A549 (cell line): ENCODE data around the gene KLHL29. TPM values are rescaled to one million over a fixed set of nuclear protein-coding genes. Genes with fewer than 3 reads are reported as not detected.

Source experiments
- ATAC-seq, 2 experiments: fragments of 200-7000 bp in 1 of 2; fragments of >200 bp in 1 of 2; cut with Nextera tagmentation in 1 of 2; cut with Tn5 transposase in 1 of 2; 3 replicates each; pipeline versions ENCODE4 v1.8.0 to v1.9.1; 2018 to 2020; ENCODE audit warnings: mild to moderate bottlenecking in 1 of 2, moderate library complexity in 1 of 2
- CTCF ChIA-PET: fragments of 300-600 bp; sonication (Branson Sonifier 250); formaldehyde crosslinking; extraction: SDS; loops from one replicate; lab custom pipeline; 2021; ENCODE audit warnings: antibody characterized with exemption, inconsistent platforms; lab: Yijun Ruan, JAX
- POLR2A ChIA-PET: fragments of 350-600 bp; formaldehyde crosslinking; extraction: SDS; loops from one replicate; lab custom pipeline; 2021; ENCODE audit warnings: antibody characterized with exemption, inconsistent platforms; lab: Yijun Ruan, JAX
- DNase-seq, 2 experiments: peaks; one replicate each; pipeline versions ENCODE4 v3.0.0 to v3.0.0-alpha.2; 2011 to 2016; ENCODE audit warnings: low read depth in 1 of 2, low spot score in 1 of 2
- FAIRE-seq: peaks from 2 replicates; lab custom pipeline; 2011; peaks lifted over from hg19 to GRCh38; lab: Jason Lieb, UNC
- H3K27ac ChIP-seq, 2 experiments: fragments of >200 bp; sonication (Bioruptor Twin); formaldehyde crosslinking; 3 replicates each; pipeline ENCODE4 v1.5.1; 2016 to 2017
- H3K4me1 ChIP-seq: fragments of >200 bp; sonication (Bioruptor Twin); formaldehyde crosslinking; 3 replicates; pipeline ENCODE4 v1.6.1; 2016
- H3K4me2 ChIP-seq: fragments of >200 bp; sonication (Bioruptor Twin); formaldehyde crosslinking; 3 replicates; pipeline ENCODE4 v1.6.1; 2016
- H3K4me3 ChIP-seq: fragments of >200 bp; sonication (Bioruptor Twin); formaldehyde crosslinking; 3 replicates; pipeline ENCODE4 v1.5.1; 2016
- H3K9me3 ChIP-seq: fragments of >200 bp; sonication (Bioruptor Twin); formaldehyde crosslinking; 3 replicates; pipeline ENCODE4 v1.6.1; 2016
- BHLHE40 ChIP-seq: IDR thresholded peaks from 2 replicates; pipeline ENCODE4 v1.6.1; 2012; ENCODE audit warnings: low read depth, low read length, inconsistent platforms
- EHF ChIP-seq: fragments of 250-450 bp; sonication (Bioruptor Pico); IDR thresholded peaks from 2 replicates; pipeline ENCODE4 v1.5.0; 2020; ENCODE audit warnings: mild to moderate bottlenecking
- EHMT2 ChIP-seq: fragments of 200-600 bp; sonication (generic); IDR thresholded peaks from 2 replicates; pipeline ENCODE4 v1.6.1; 2016; ENCODE audit warnings: antibody characterized with exemption, low read depth, mild to moderate bottlenecking, moderate library complexity
- FOSB ChIP-seq: fragments of 250-450 bp; sonication (Bioruptor Pico); IDR thresholded peaks from 2 replicates; pipeline ENCODE4 v1.5.0; 2020; ENCODE audit warnings: mild to moderate bottlenecking, moderate library complexity
- FOSL2 ChIP-seq, 2 experiments: fragments of 450-650 bp in 1 of 2; fragments of >200 bp in 1 of 2; sonication (Bioruptor Twin) in 1 of 2; formaldehyde crosslinking; IDR thresholded peaks; 2 replicates each; pipeline versions ENCODE4 v1.5.0 to v1.6.1; 2016 to 2020; ENCODE audit warnings: mild to moderate bottlenecking in 1 of 2, moderate library complexity in 1 of 2
- HOXA7 ChIP-seq: fragments of 250-450 bp; sonication (Bioruptor Pico); IDR thresholded peaks from 2 replicates; pipeline ENCODE4 v1.5.0; 2020; ENCODE audit warnings: mild to moderate bottlenecking, moderate library complexity
- JUN ChIP-seq, 2 experiments: fragments of >200 bp; sonication (Bioruptor Twin); formaldehyde crosslinking; IDR thresholded peaks; 2 replicates in 1 of 2; 3 replicates in 1 of 2; pipeline ENCODE4 v1.6.1; 2016 to 2017
- KDM1A ChIP-seq: fragments of 200-600 bp; sonication (generic); IDR thresholded peaks from 2 replicates; pipeline ENCODE4 v1.6.1; 2016; ENCODE audit warnings: low read depth, mild to moderate bottlenecking
- MAZ ChIP-seq: fragments of 150-350 bp; IDR thresholded peaks from 2 replicates; pipeline ENCODE4 v1.6.1; 2014; ENCODE audit warnings: antibody characterized with exemption, low read depth, low read length, borderline replicate concordance
- NPAS2 ChIP-seq: fragments of 250-450 bp; sonication (Bioruptor Pico); IDR thresholded peaks from 2 replicates; pipeline ENCODE4 v1.8.0; 2022; ENCODE audit warnings: mild to moderate bottlenecking, moderate library complexity, borderline replicate concordance
- NR3C1 ChIP-seq: fragments of >200 bp; sonication (Bioruptor Twin); formaldehyde crosslinking; IDR thresholded peaks from 3 replicates; pipeline ENCODE4 v1.6.1; 2017
- PHF8 ChIP-seq: fragments of 200-600 bp; sonication (generic); IDR thresholded peaks from 2 replicates; pipeline ENCODE4 v1.6.1; 2016; ENCODE audit warnings: low read depth, mild to moderate bottlenecking, antibody characterized with exemption, moderate library complexity, borderline replicate concordance
- POLR2A ChIP-seq: IDR thresholded peaks from 2 replicates; pipeline ENCODE4 v1.6.1; 2012; ENCODE audit warnings: mild to moderate bottlenecking, low read length
- RAD21 ChIP-seq, 2 experiments: fragments of >200 bp in 1 of 2; sonication (Bioruptor Twin) in 1 of 2; formaldehyde crosslinking in 1 of 2; IDR thresholded peaks in 1 of 2; conservative IDR thresholded peaks in 1 of 2; 2 replicates in 1 of 2; 3 replicates in 1 of 2; pipeline ENCODE4 v1.6.1; 2012 to 2018; ENCODE audit warnings: inconsistent platforms in 1 of 2
- RARB ChIP-seq: fragments of 250-450 bp; sonication (Bioruptor Pico); IDR thresholded peaks from 2 replicates; pipeline ENCODE4 v1.8.0; 2021; ENCODE audit warnings: mild to moderate bottlenecking, moderate library complexity
- SMC3 ChIP-seq: fragments of >200 bp; sonication (Bioruptor Twin); formaldehyde crosslinking; IDR thresholded peaks from 3 replicates; pipeline ENCODE4 v1.6.1; 2018; ENCODE audit warnings: inconsistent platforms
- ZSCAN20 ChIP-seq: fragments of 250-450 bp; sonication (Bioruptor Pico); IDR thresholded peaks from 2 replicates; pipeline ENCODE4 v1.8.0; 2022; ENCODE audit warnings: mild to moderate bottlenecking, moderate library complexity
- WGBS: methylation state at CpG from one replicate; pipeline ENCODE4 v1.1.6; 2017; ENCODE audit errors: missing lambda C conversion rate; 5-methylcytosine and 5-hydroxymethylcytosine counted together
- polyA plus RNA-seq, 4 experiments: library from polyadenylated mRNA; depleted of rRNA in 3 of 4; stranded (reverse); fragments of >200 nt; fragmentation: RNase III in 1 of 4; extraction: RNeasy Plus Mini Kit Qiagen cat#74134 plus additional on column Dnase treatment in 1 of 4; gene quantifications; 2 replicates in 3 of 4; 3 replicates in 1 of 4; pipeline ENCODE4 v1.2.3, GENCODE V29; 2011 to 2017
- TF ChIP-seq, protein P1 (sequence below): fragments of 150-350 bp; IDR thresholded peaks from 2 replicates; pipeline ENCODE4 v1.6.1; 2014; ENCODE audit warnings: low read depth, mild to moderate bottlenecking, low read length
- TF ChIP-seq, protein P2 (sequence below): IDR thresholded peaks from 2 replicates; pipeline ENCODE4 v1.6.1; 2012

The KLHL29 gene
- polyA plus RNA-seq, 2 of the 4 experiments (the other 2 are of a cell fraction): 1.3 to 2.5 TPM

DNA sequence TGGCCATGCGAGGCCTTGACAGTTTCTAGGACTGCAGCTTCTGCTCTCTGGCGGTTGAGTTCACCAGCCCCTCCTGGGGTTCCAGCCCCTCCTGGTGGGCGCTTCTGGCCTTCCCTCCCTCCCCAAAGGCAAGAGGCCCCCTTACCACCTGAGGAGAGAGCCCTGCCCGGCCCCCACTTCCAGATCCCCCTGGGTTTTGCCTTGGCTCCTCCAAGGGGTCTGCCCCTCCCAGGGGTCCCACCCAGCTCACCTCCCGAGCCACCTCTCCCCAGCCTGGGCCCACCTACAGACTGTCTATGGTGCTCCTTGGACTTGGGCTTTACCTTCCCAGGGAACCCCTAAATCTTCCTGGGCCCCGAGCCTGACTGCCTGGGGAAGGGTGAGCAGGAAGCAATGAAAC lies 277.5 kb downstream of the KLHL29 start:
- ChIA-PET POLR2A (no interaction called here), CTCF (no interaction called here)
- WGBS: 60% methylated on average over 6 of the region's 6 CpGs
- Histone ChIP-seq H3K9me3 (no peaks in the 10 kb centered on the region), H3K4me1 (no peaks in the 10 kb centered on the region), H3K4me3 (no peak overlapping the region), H3K27ac (no peak overlapping the region), H3K4me2 (no peak overlapping the region)
- ATAC-seq (no peak), DNase-seq (no peak), FAIRE-seq (no peak)
- no peak for TF ChIP-seq EHMT2
- no peak for TF ChIP-seq NR3C1
- TF ChIP-seq RAD21 (conservative IDR thresholded peaks at IDR 0.05 in 1 of 2, IDR thresholded peaks at IDR 0.05 in 1 of 2): no peak
- TF ChIP-seq MAZ: no peak
- no peak for TF ChIP-seq NPAS2 (CRISPR knock-in tag)
- no peak for TF ChIP-seq FOSL2 (IDR thresholded peaks at IDR 0.05)
- TF ChIP-seq FOSL2 (CRISPR knock-in tag; IDR thresholded peaks at IDR 0.05): no peak
- no peak for TF ChIP-seq RARB (CRISPR knock-in tag)
- TF ChIP-seq JUN (IDR thresholded peaks at IDR 0.05): no peak
- TF ChIP-seq KDM1A: no peak
- TF ChIP-seq ZSCAN20 (CRISPR knock-in tag): no peak
- no peak for TF ChIP-seq POLR2A

DNA sequence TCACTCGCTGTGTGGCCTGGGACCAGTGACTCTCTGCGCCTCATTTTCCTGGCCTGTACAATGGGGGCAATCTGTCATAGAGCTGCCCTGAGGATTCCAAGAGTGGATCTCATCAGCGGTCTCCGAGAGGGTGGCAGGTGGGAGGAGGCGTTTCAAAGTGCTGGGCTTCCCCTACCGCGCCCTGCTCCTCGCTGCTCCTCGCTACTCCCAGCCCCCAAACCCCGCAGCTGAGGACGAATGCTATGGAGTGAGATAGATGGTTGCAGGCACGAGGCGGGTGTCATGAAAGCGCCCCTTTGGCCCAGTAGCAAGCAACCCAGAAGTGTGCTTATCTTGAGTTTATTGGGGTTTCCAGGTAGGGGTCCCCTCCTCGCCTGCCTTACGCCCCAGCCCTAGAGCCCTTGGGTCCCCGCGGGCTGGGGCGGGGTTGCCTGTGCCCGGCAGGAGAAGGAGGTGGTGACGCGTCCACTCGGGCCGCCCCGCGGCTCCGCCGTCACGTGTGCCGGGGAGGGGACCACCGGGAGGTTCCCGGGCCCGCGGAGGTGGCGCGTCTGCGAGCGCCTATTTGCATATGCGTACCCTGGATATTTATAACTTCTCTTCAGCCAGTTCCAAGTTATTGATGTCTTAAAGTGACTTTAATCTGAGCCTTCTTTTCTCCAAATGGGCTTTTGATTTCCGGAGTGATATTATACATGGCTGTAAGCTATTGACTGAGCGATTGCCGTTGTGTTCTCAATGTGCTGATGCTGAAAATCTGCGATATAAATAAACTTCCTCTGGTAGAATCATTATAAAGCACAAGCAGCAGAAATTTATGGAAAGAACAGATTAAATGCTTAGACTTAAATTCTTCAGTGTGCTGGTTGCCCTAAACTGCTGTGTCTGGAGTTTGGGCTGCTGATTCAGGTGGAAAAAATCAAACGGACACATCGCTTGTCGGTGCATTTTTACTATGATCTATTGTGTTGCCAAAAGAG lies 278.3 kb downstream of the KLHL29 start:
- no peak for ATAC-seq
- ChIA-PET POLR2A (no interaction called here), CTCF (interaction anchor here (0.7 to 0.8 kb wide), 2 partner anchors 10 to 18 kb away, joined by 3 read pairs; no protein-coding TSS in a partner anchor)
- FAIRE-seq: no peak
- Histone ChIP-seq H3K4me1 (no peaks in the 10 kb centered on the region), H3K9me3 (no peaks in the 10 kb centered on the region), H3K27ac (no peak overlapping the region), H3K4me2 (no peak overlapping the region), H3K4me3 (no peak overlapping the region)
- WGBS: 82% methylated on average over 41 of the region's 46 CpGs
- no peak for DNase-seq
- TF ChIP-seq, protein P1, sequence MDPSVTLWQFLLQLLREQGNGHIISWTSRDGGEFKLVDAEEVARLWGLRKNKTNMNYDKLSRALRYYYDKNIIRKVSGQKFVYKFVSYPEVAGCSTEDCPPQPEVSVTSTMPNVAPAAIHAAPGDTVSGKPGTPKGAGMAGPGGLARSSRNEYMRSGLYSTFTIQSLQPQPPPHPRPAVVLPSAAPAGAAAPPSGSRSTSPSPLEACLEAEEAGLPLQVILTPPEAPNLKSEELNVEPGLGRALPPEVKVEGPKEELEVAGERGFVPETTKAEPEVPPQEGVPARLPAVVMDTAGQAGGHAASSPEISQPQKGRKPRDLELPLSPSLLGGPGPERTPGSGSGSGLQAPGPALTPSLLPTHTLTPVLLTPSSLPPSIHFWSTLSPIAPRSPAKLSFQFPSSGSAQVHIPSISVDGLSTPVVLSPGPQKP: no peak
- TF ChIP-seq EHF (CRISPR knock-in tag) (no peak), PHF8 (no peak), FOSB (CRISPR knock-in tag) (no peak), POLR2A (no peak), BHLHE40 (no peak), HOXA7 (no peak)
- TF ChIP-seq, protein P2, sequence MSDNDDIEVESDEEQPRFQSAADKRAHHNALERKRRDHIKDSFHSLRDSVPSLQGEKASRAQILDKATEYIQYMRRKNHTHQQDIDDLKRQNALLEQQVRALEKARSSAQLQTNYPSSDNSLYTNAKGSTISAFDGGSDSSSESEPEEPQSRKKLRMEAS: no peak
- TF ChIP-seq, all 56 proteins: peak for 0

DNA sequence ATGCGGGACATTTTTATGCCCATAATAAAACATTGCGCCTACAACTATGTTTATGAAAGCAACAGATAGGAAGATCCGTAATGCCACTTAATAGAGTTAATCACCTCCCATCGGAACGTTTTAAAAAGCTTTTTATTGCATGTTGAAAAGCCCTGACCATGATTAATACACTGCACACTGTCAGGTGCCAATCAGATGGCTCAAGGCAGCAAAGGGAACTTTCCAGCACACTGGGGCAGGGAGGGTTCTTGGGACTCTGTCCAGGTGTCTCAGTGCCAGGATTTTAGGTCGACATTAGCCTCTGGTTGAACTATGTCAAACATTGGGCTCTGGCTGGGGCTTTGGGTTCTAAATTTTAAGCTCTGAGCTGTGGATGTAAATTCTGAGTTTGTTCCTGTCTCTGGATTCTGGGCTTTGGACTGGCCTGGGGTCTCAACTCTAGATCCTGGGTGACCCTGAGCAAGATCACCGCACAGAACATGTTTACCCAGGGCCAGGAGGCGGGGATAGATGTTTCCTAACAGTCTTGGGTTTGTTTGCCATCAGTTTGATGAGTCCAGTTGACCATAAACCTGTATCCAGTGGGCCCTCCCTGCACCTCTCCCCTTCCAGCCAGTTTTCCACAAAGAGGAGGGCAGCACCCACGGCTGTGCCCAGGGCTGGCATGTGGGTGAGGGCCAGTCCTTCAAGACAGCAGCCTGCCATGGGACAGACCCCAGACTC lies 279.2 kb downstream of the KLHL29 start:
- TF ChIP-seq SMC3: no peak
- FAIRE-seq: no peak
- no peak for ATAC-seq
- no peak overlapping the region for H3K27ac ChIP-seq
- H3K4me1 ChIP-seq: no peaks in the 10 kb centered on the region
- no peak overlapping the region for H3K4me3 ChIP-seq
- H3K4me2 ChIP-seq: no peak overlapping the region
- ChIA-PET POLR2A (no interaction called here), CTCF (interaction anchor here (0.7 to 1.6 kb wide), 3 partner anchors 9 to 21 kb away, joined by 3 to 4 read pairs (median 3); no protein-coding TSS in a partner anchor)
- no peak for DNase-seq
- H3K9me3 ChIP-seq: no peaks in the 10 kb centered on the region
- WGBS: 48% methylated on average over 9 of the region's 9 CpGs
